Suprapubic skin (tissue), 4 donors: ENCODE data around the gene CLTC.
"Not testable (repeated sequence)": the region's sequence is repeated elsewhere in the genome, so short reads cannot be mapped to it uniquely, and the experiment has no call there.

Experiments
- POLR2A ChIP-seq, 2 donors: fragments of 450-650 bp; IDR thresholded peaks; one replicate each; pipeline ENCODE4 v1.6.1; 2017; ENCODE audit warnings: antibody characterized with exemption in 2 of 2, mild to moderate bottlenecking in 2 of 2, moderate library complexity in 2 of 2
- POLR2AphosphoS5 ChIP-seq, 3 donors: sonication (generic); formaldehyde crosslinking; IDR thresholded peaks; one replicate each; pipeline ENCODE4 v1.6.1; 2017; ENCODE audit warnings: antibody characterized with exemption in 3 of 3
- TF ChIP-seq, protein P1 (sequence below), 2 donors: fragments of 200-600 bp in 1 of 2; fragments of 450-650 bp in 1 of 2; sonication (generic) in 1 of 2; IDR thresholded peaks; one replicate each; pipeline ENCODE4 v1.5.1; 2016 to 2019; ENCODE audit warnings: antibody characterized with exemption in 2 of 2, mild to moderate bottlenecking in 1 of 2, moderate library complexity in 1 of 2

- TF ChIP-seq, protein P1, sequence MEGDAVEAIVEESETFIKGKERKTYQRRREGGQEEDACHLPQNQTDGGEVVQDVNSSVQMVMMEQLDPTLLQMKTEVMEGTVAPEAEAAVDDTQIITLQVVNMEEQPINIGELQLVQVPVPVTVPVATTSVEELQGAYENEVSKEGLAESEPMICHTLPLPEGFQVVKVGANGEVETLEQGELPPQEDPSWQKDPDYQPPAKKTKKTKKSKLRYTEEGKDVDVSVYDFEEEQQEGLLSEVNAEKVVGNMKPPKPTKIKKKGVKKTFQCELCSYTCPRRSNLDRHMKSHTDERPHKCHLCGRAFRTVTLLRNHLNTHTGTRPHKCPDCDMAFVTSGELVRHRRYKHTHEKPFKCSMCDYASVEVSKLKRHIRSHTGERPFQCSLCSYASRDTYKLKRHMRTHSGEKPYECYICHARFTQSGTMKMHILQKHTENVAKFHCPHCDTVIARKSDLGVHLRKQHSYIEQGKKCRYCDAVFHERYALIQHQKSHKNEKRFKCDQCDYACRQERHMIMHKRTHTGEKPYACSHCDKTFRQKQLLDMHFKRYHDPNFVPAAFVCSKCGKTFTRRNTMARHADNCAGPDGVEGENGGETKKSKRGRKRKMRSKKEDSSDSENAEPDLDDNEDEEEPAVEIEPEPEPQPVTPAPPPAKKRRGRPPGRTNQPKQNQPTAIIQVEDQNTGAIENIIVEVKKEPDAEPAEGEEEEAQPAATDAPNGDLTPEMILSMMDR (IDR thresholded peaks at IDR 0.05) = not testable (repeated sequence)
- TF ChIP-seq POLR2A, POLR2AphosphoS5 (IDR thresholded peaks at IDR 0.05): not testable (repeated sequence)
These were observed 36.9 kb downstream of the CLTC start for GRCh38 chr17:59656624-59657023.
